Spleen (tissue), 11 donors: Measurements from ENCODE around the gene PARD3B. TPM values are rescaled to one million over a fixed set of nuclear protein-coding genes. Genes with fewer than 3 reads are reported as not detected.

Source experiments
- DNase-seq: peaks from one replicate; pipeline ENCODE4 v3.0.0-alpha.2; 2020
- H3K27ac ChIP-seq, 8 donors: fragments of 200-600 bp; sonication (generic) in 7 of 8; 1 replicate in 4 of 8; 2 replicates in 4 of 8; pipeline versions ENCODE4 v1.5.0 to v1.8.0; 2016 to 2021; ENCODE audit warnings: inconsistent platforms in 4 of 8, mild to moderate bottlenecking in 4 of 8, moderate library complexity in 1 of 8
- H3K27me3 ChIP-seq, 7 donors: fragments of 200-600 bp; sonication (generic) in 6 of 7; replicated peaks in 1 of 7; 1 replicate in 4 of 7; 2 replicates in 3 of 7; pipeline versions ENCODE4 v1.5.0 to v1.8.0; 2016 to 2021; ENCODE audit warnings: inconsistent platforms in 3 of 7, mild to moderate bottlenecking in 1 of 7
- H3K36me3 ChIP-seq, 6 donors: fragments of 200-600 bp; sonication (generic) in 5 of 6; 1 replicate in 4 of 6; 2 replicates in 2 of 6; pipeline versions ENCODE4 v1.5.0 to v1.8.0; 2016 to 2021; ENCODE audit warnings: inconsistent platforms in 2 of 6
- H3K4me1 ChIP-seq, 6 donors: fragments of 200-600 bp; sonication (generic) in 5 of 6; 1 replicate in 3 of 6; 2 replicates in 3 of 6; pipeline versions ENCODE4 v1.5.0 to v1.8.0; 2016 to 2021; ENCODE audit warnings: inconsistent platforms in 3 of 6
- H3K4me3 ChIP-seq, 8 donors: fragments of 200-600 bp; sonication (generic) in 7 of 8; 1 replicate in 4 of 8; 2 replicates in 4 of 8; pipeline versions ENCODE4 v1.5.0 to v1.8.0; 2016 to 2021; ENCODE audit warnings: inconsistent platforms in 4 of 8, mild to moderate bottlenecking in 4 of 8, moderate library complexity in 2 of 8
- H3K9me3 ChIP-seq, 8 donors: fragments of 200-600 bp; sonication (generic) in 7 of 8; 1 replicate in 4 of 8; 2 replicates in 4 of 8; pipeline versions ENCODE4 v1.5.0 to v1.8.0; 2016 to 2021; ENCODE audit warnings: inconsistent platforms in 4 of 8
- CTCF ChIP-seq, 11 experiments: fragments of 200-600 bp in 7 of 11; fragments of 450-650 bp in 4 of 11; sonication (generic) in 4 of 11; IDR thresholded peaks in 8 of 11; conservative IDR thresholded peaks in 3 of 11; 1 replicate in 7 of 11; 2 replicates in 4 of 11; pipeline versions ENCODE4 v1.4.0 to v1.8.0; 2016 to 2021; ENCODE audit warnings: antibody characterized with exemption in 11 of 11, inconsistent platforms in 4 of 11, mild to moderate bottlenecking in 1 of 11
- POLR2A ChIP-seq, 3 donors: fragments of 450-650 bp; IDR thresholded peaks; one replicate each; pipeline ENCODE4 v1.5.1; 2017; ENCODE audit warnings: antibody characterized with exemption in 3 of 3, mild to moderate bottlenecking in 1 of 3
- POLR2AphosphoS5 ChIP-seq, 3 donors: sonication (generic); formaldehyde crosslinking; IDR thresholded peaks; one replicate each; pipeline ENCODE4 v1.5.1; 2017; ENCODE audit warnings: antibody characterized with exemption in 3 of 3
- WGBS, 5 donors: extraction: QIAGEN DNeasy Blood & Tissue Kit in 3 of 5; methylation state at CpG; one replicate each; pipeline versions ENCODE4 v1.1.5 to v1.1.7; 2013 to 2018; 5-methylcytosine and 5-hydroxymethylcytosine counted together
- intact Hi-C: fragments of 100-400 bp; cut with DNase I; formaldehyde crosslinking; loops from one replicate; pipeline ENCODE4 v1.15.0; 2023; ENCODE audit warnings: low total_unique reads
- polyA plus RNA-seq, 3 donors: library from polyadenylated mRNA; stranded (reverse); fragments of 200-250 nt; gene quantifications; one replicate each; pipeline ENCODE4 v1.2.1, GENCODE V29; 2013
- total RNA-seq, 7 donors: library from RNA; depleted of rRNA in 3 of 7; stranded (reverse); fragments of >200 nt in 3 of 7; fragmentation: NEBNext Ultra II Directional in 4 of 7; extraction: Animal tissue kit (Norgen Biotek cat#: 25700) in 4 of 7; gene quantifications; one replicate each; pipeline versions ENCODE4 v1.1.0 to v1.2.1, GENCODE V29; 2016 to 2021
- donor health status: healthy with polysubstance abuse.
- donor health status: DM: no; HTN: no; CAD: no; lungs with moderate emphysema.
- donor health status: DM: no; HTN: no; CAD: no.
- donor health status: Bipolar disorder and iron deficiency.
- donor health status: healthy.
- donor health status: DM: no; HTN: no; CAD: no.
- donor health status: DM: yes; HTN: yes; CAD: no.

Gene PARD3B
- total and polyA plus RNA-seq, 10 donors, result 0.85 to 27.8 (median 14.7) TPM

DNA sequence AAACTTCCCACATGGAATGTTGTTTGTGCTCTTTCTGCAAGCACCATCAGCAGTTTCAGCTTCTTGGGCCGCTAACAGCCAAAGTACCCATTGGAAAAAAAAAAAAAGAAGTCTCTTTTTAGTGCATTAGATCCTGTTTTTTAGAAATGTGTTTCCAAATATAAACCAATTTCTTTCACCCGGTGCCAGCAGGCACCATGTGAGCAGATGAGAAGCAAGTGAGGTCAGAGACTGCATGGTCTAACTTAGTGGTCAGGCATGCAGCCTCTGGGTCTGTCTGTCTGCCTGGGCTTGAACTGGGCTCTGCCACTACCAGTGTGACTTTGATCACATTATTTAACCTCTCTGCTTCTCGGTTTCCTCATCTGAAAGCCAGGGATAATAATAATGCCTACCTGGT is 1061.9 kb downstream of the PARD3B start:
- intact Hi-C loops, result no loop called here
- peaks cover 0 to 28% (median 19%) of the 10 kb centered on the region in 8 donors for H3K9me3 ChIP-seq
- H3K4me1 ChIP-seq, result no peaks in the 10 kb centered on the region
- H3K27ac ChIP-seq, result no peak overlapping the region
- no peaks in the 10 kb centered on the region for H3K36me3 ChIP-seq
- no peak for DNase-seq
- no peak overlapping the region for H3K4me3 ChIP-seq
- WGBS, 5 donors, result 67 to 83% (median 75%) methylated on average over 3 of the region's 3 CpGs
- H3K27me3 ChIP-seq, result peaks cover 0 to 6% (median 0%) of the 10 kb centered on the region in 7 donors
- TF ChIP-seq POLR2AphosphoS5 (IDR thresholded peaks at IDR 0.05), result no peak
- TF ChIP-seq POLR2A (IDR thresholded peaks at IDR 0.05), result no peak
- no peak for TF ChIP-seq CTCF (IDR thresholded peaks at IDR 0.05 in 8 of 11, conservative IDR thresholded peaks at IDR 0.05 in 3 of 11)

DNA sequence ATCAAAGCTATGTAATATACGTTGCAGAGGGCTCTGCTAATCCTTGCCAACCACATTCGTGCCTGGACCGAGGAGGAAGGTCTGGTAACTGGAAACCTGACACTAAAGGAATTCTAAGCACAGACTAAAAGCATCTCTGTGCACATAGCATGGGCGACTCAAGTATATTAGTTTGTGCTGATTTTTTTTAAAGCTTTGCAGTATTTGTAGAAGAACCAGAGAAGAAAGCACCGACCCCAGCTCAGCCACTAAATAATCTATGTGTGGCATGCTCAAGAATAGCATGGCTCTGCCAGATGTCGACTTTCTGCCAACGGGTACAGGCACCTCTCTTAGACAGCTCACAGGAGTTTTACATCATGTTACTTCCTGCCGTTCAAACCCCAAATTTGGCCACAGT is 1063.8 kb downstream of the PARD3B start:
- Histone ChIP-seq H3K4me1 (no peaks in the 10 kb centered on the region), H3K27me3 (peaks cover 0 to 15% (median 0%) of the 10 kb centered on the region in 7 donors), H3K4me3 (no peak overlapping the region), H3K9me3 (peaks cover 0 to 8% (median under 1%) of the 10 kb centered on the region in 8 donors), H3K27ac (no peak overlapping the region), H3K36me3 (no peaks in the 10 kb centered on the region)
- intact Hi-C loops, result no loop called here
- no peak for DNase-seq
- WGBS, 5 donors, result 38 to 49% (median 43%) methylated on average over 8 of the region's 8 CpGs
- TF ChIP-seq POLR2AphosphoS5 (IDR thresholded peaks at IDR 0.05) (no peak), POLR2A (IDR thresholded peaks at IDR 0.05) (no peak), CTCF (IDR thresholded peaks at IDR 0.05 in 8 of 11, conservative IDR thresholded peaks at IDR 0.05 in 3 of 11) (no peak)

GRCh38 chr2:205610437-205610836 is 1065.2 kb downstream of the PARD3B start:
- no peak overlapping the region for H3K4me3 ChIP-seq
- no peak for TF ChIP-seq CTCF (IDR thresholded peaks at IDR 0.05 in 8 of 11, conservative IDR thresholded peaks at IDR 0.05 in 3 of 11)
- no peak for TF ChIP-seq POLR2A (IDR thresholded peaks at IDR 0.05)
- no peak for TF ChIP-seq POLR2AphosphoS5 (IDR thresholded peaks at IDR 0.05)
- intact Hi-C loops, result no loop called here
- H3K27me3 ChIP-seq, result peaks cover 0 to 21% (median 0%) of the 10 kb centered on the region in 7 donors
- H3K27ac ChIP-seq, result no peak overlapping the region
- no peaks in the 10 kb centered on the region for H3K4me1 ChIP-seq
- H3K9me3 ChIP-seq, result no peaks in the 10 kb centered on the region
- no peaks in the 10 kb centered on the region for H3K36me3 ChIP-seq
- WGBS, 5 donors, result 81 to 96% (median 92%) methylated on average over 1 of the region's 1 CpG
- DNase-seq, result no peak

DNA sequence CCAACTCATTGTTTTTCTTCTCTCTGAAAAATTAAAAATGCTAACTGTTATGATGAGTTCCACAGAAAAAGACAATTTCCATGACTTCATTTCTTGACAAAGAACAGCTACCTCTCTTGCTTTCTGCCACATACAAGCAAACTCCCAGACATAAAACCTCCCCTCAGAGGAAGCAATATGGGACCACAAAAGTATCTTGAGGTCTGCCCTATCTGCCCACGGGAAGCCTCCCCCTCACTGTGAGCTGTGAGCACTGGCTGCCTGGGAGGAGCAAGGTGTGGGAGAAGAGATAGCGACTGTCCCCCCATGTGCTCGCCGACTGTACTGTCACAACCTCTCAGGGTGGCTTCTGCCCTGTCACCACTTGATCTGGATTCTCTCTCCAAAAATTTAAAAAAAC is 1067.4 kb downstream of the PARD3B start:
- intact Hi-C loops, result no loop called here
- H3K4me1 ChIP-seq, result no peaks in the 10 kb centered on the region
- DNase-seq, result no peak
- no peak overlapping the region for H3K4me3 ChIP-seq
- 14 to 45% (median 15%) methylated on average over 4 of the region's 4 CpGs for WGBS, 5 donors
- H3K27ac ChIP-seq, result no peak overlapping the region
- peaks cover 0 to 24% (median 0%) of the 10 kb centered on the region in 7 donors for H3K27me3 ChIP-seq
- H3K36me3 ChIP-seq, result no peaks in the 10 kb centered on the region
- TF ChIP-seq CTCF (IDR thresholded peaks at IDR 0.05 in 8 of 11, conservative IDR thresholded peaks at IDR 0.05 in 3 of 11) (no peak), POLR2A (IDR thresholded peaks at IDR 0.05) (no peak), POLR2AphosphoS5 (IDR thresholded peaks at IDR 0.05) (no peak)
- H3K9me3 ChIP-seq, result no peaks in the 10 kb centered on the region
